Lower leg skin (tissue), 3 donors: ENCODE measurements around the gene ZNF385B.

ENCODE experiments used
- POLR2A ChIP-seq, 2 donors: fragments of 450-650 bp; IDR thresholded peaks; one replicate each; pipeline ENCODE4 v1.6.1; 2016 to 2017; ENCODE audit warnings: antibody characterized with exemption in 2 of 2, mild to moderate bottlenecking in 1 of 2, moderate library complexity in 1 of 2
- TF ChIP-seq, protein P1 (sequence below), 3 donors: fragments of 450-650 bp; IDR thresholded peaks; one replicate each; pipeline ENCODE4 v1.5.1; 2016; ENCODE audit warnings: antibody characterized with exemption in 3 of 3, mild to moderate bottlenecking in 3 of 3, moderate library complexity in 2 of 3

DNA sequence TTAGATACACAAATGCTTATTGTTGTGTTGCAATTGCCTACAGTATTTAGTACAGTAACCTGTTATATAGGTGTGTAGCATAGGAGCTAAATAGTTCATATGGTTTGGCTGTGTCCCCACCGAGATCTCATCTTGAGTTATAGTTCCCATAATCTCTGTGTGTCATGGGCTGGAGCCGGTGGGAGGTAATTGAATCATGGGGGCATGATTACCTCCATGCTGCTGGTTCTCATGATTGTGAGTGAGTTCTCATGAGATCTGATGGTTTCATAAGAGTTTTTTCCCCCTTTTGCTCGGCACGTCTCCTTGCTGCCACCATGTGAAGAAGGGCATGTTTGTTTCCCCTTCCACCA, 406.3 kb downstream of the ZNF385B start:
- TF ChIP-seq POLR2A (IDR thresholded peaks at IDR 0.05), result no peak
- TF ChIP-seq, protein P1, sequence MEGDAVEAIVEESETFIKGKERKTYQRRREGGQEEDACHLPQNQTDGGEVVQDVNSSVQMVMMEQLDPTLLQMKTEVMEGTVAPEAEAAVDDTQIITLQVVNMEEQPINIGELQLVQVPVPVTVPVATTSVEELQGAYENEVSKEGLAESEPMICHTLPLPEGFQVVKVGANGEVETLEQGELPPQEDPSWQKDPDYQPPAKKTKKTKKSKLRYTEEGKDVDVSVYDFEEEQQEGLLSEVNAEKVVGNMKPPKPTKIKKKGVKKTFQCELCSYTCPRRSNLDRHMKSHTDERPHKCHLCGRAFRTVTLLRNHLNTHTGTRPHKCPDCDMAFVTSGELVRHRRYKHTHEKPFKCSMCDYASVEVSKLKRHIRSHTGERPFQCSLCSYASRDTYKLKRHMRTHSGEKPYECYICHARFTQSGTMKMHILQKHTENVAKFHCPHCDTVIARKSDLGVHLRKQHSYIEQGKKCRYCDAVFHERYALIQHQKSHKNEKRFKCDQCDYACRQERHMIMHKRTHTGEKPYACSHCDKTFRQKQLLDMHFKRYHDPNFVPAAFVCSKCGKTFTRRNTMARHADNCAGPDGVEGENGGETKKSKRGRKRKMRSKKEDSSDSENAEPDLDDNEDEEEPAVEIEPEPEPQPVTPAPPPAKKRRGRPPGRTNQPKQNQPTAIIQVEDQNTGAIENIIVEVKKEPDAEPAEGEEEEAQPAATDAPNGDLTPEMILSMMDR (IDR thresholded peaks at IDR 0.05), result no peak
